ENCODE data around the gene IQCK. TPM values are rescaled to one million over a fixed set of nuclear protein-coding genes. Genes with fewer than 3 reads are reported as not detected.

The IQCK gene
- total RNA-seq, 1 donor from 2014 or later, result 7.3 TPM

DNA sequence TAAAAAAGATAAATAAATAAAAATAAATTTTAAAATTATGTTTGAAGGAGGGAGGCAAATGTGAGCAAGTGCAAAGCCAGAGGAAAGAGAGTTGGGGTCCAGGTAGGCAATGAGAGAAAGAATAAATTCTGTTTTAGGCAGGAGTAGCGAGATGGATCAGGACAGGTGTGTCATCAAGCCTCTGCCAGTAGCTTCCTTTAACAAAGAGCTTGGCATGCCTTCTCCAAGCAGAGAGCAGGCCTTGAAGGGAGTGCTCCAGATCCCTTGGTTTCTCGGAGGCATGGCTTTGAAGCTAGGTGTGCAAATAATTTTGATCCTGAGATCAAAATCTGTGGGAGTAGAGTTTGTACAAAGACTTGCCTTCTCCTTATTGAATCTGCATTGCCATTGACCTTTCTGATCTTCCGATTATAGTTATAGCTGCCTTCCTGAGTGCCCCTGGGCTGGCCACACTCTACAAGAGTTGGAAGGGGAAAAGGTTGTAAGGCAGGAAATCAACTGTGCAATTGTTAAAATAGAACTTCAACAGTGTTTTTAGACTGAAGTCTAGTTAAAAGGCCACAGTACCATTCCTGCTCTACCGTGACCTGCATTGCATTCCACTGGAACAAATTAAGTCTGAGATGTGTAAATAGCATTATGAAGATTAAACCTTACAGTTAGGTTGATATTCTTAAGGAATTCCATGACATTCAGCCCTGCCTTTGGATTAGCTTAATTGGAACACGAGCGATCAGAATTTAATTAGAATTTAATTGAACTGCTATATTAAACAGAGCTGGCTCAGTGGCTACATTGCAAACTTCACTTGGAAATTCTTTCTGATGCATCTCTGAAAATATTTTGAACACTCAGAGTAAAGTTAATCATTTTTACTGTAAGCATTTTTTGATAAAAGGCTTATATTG is 33.7 kb downstream of the IQCK start:
- intact Hi-C loops (cut with DNase I), result loop anchor here (5.0 kb wide), 1 partner anchor 51 kb away; no protein-coding TSS in a partner anchor

DNA sequence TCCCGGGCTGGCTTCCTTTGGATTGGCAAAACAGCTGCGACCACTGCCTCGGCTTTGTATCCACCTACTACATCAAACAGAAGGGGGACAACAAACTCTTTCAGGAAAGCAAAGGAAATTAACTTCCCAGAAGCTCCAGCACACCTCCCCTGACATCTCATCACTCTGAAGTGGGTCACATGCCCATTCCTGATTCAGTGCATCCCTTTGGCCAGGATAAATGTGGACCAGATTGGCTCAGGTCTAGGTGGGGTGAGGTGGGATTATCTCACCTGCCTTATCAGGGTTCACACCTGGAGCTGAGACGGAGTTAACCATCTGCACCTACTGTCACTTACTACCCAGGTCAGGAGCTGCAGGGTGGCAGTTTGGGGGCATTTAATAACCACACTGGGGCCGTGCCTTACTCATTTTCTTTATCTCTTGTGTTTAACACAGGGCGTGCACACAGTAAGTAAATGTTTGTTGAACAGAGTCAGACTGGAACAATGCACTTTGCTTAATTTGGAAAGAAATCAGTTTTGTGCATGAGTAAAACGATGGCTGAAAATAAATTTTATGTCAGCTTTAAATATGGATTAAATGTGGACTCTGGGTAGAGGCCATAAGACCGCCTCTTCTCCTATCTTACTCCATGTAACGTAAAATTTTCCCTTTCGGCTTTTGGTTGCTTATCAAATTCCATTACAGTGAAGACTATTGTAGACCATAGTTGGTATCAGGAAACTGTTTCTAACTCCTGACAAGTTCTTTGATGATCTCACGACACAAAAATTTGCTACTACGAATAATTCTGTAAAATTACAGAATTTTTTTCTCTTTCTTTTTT is 36.0 kb downstream of the IQCK start:
- no peak for DNase-seq (ENCODE audit: low spot score)
- intact Hi-C loops (cut with DNase I), result loop anchor here (5.0 kb wide), 1 partner anchor 48 kb away; no protein-coding TSS in a partner anchor

More for the DNA sequence above, 33.7 kb downstream of the IQCK start:
- no peak for DNase-seq (ENCODE audit: low spot score)

DNA sequence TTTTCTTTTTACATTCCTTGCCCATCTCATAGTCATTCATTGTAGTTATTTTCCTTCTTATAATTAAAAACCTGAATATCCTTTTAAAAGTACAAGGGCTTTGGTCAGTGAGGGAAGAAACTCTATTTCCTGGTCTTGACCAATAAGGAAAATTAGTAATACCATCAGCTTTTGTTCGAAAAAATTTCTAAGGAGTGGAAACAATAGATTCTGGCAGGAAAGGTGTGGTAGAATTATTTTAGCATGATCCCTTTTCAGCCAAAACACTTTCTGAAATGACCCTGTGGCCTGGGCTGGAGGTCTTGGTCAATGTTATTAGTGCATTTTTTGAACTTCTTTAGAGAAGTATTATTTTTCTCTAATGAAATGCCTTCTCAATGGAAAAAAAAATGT is 36.6 kb downstream of the IQCK start:
- intact Hi-C loops (cut with DNase I), result loop anchor here (5.0 kb wide), 1 partner anchor 48 kb away; no protein-coding TSS in a partner anchor
- DNase-seq (ENCODE audit: low spot score), result no peak

DNA sequence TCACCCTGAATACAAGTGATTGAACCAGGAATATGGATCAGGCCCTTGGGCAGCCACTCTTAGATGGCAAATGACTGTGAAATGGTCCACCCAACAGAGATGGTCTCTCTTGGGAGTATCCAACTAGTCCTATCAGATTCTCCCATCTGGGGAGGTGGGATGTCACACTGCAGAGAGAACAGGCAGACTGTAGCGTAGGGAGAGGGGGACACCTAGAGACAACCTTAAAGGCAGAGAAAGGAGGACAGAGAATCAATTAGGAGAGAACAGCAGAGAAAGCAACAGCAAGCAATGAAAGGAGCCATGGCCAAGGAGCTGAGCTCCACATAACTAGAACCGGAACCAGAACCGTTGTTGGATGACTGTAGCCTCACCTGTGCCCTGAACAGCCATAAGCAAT is 37.2 kb downstream of the IQCK start:
- intact Hi-C loops (cut with DNase I), result no loop called here
- no peak for DNase-seq (ENCODE audit: low spot score)

DNA sequence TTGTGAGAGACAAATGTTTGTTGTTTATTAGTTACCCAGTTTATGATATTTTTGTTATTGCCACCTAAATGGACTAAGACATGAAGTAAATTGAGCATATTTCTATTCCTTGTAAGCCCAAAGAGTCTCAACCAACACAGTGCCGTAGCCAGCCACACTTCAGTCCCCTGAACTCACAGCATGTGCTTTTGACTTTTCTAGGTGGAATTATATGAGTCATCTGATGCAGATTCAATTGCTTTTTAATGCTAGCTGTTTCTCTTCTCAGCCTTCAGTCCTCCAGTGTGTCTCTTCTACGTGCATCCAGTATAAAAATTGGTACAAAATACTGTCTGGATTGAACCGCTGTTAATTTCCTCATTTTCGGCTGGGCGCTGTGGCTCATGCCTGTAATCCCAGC is 39.0 kb downstream of the IQCK start:
- no peak for DNase-seq (ENCODE audit: low spot score)
- intact Hi-C loops (cut with DNase I), result no loop called here

DNA sequence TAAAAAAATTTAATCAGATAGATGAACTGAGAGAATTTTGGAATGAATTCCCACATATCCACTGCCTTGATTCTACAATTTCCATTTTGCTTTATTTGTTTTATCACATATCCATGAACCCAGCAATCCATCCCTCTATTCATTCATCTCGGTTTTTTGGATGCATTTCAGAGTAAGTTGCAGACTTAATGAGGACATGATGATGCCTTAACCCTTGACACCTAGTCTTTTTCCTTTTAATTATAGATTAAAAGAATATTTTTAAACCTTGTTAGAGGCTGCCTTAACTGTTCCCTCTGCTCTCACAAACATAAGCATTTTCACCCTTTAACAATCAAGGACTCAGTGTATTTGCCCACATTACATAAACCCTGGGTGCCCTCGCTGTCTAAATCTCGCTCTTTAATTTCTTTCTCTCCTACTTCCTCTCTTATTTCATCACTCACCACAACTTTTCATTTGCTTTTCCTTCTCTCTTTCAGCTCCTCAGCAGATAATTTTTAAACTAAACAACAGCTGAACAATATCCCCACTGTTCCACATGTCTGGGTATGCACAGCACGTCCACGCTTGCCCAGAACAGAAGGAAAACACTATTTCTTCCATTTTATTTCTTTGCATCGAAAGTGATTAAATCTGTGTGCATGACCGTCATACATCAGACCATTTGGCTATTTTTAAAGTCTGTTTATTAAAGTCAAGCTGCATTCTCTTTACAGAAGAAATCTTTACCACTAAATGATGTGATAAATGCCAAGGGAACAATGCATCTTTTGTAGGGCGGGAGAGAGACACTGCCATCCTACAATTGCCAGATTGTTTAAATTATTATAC is 39.9 kb downstream of the IQCK start:
- DNase-seq (ENCODE audit: low spot score), result no peak
- intact Hi-C loops (cut with DNase I), result no loop called here

DNA sequence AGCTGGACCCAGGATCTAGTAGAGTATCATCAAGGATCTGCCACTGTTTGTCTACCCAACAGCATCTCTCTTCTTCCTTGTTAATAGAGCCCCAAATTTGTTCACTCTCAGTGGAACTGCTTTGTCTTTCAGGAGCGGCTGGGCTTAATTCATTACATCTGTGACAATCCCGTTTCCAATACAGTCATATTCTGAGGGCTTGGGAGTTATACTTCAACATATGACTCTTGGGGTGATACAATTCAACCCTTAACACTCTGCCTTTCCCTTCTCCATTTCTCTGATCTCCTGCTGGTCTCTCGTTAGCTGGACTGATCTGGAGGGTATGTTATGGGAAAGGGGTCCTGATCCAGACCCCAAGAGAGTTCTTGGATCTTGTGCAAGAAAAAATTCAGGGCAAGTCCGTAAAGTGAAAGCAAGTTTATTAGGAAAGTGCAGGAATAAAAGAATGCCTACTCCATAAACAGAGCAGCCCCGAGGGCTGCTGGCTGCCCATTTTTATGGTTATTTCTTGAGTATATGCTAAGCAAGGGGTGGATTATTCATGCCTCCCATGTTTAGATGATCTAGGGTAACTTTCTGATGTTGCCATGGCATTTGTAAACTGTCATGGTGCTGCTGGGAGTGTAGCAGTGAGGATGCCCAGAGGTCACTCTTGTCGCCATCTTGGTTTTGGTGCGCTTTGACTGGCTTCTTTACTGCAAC is 42.4 kb downstream of the IQCK start:
- DNase-seq (ENCODE audit: low spot score), result no peak
- intact Hi-C loops (cut with DNase I), result no loop called here

DNA sequence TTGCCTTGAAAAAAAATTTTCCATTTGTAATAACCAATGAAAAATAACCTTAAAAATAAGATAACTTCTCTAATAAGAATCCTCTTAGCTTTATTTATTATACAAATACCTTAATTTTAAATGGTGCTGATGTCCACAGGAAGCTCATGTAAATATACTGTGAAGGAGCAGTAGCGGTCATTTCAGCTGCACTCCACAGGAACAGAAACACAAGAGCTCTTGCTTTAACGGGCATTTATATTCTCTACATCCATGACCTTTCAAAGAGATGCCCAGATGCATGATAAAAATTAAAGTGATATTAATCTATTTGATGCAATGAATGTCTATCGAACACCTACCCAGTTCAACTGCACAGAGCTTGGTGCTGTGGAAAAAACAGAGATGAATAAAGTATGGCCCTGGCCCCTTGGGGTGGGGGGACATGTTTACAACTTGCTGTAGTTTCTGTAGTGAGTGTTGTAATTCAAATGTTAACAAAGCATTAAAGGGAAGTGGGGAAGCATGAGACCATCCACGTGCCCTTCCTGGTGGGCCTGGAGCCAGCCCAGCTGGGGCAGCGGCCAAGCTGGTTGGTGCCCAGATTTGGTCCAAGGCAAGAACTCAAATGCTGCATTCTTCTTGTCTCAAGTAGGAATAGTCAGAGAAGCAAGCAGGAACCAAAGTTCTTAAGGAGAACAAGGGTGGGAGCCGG is 47.9 kb downstream of the IQCK start:
- no peak for DNase-seq (ENCODE audit: low spot score)
- intact Hi-C loops (cut with DNase I), result no loop called here

DNA sequence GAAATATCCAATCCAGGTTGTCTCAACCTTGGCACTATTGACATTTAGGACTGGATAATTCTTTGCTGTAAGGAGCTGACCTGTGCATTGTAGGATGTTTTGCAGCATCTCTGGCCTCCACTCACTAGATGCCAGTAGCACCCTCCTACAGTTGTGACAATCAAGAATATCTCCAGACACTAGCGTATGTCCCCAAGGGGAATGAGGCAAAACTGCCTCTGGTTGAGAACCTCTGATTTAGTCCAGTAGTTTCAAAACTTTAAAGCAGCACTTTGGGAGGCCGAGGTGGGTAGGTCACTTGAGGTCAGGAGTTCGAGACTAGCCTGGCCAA is 48.4 kb downstream of the IQCK start:
- intact Hi-C loops (cut with DNase I), result no loop called here
- no peak for DNase-seq (ENCODE audit: low spot score)

DNA sequence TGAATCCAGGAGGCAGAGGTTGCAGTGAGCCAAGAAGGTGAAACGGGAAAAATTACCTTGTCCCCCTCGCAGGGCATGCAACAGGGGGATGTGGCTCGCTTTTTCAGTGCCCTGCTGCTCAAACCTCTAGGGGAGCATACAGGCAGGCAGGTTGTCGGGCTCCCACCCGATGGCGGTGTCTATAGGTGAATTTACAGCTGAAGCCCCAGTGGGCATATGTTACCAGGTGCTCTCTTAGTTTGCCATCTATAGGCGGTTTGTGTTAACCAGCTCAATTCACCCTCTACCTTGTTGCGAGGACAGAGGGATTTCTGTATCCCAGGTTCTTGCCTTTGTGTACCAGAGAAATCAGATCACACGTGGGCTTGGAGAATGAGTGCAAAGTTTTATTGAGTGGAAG is 48.9 kb downstream of the IQCK start:
- intact Hi-C loops (cut with DNase I), result no loop called here
- DNase-seq (ENCODE audit: low spot score), result no peak

DNA sequence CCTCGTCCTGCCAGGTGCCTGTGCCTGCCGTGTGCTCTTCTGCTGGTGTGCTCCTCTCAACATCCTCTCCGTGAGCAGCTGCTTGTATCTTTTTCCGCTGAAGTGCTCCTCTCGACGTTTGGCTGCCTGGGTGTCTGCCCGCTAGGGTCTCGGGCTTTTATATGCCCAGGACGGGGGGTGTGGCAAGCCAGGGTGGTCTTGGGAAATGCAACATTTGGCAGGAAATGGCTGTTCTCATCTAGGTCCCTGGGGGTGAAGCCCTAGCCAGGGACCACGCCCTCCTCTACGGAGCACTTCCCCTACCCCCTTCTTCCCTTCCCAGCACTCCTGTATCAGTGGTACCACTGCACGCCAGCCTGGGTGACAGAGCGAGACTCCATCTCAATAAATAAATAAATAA is 49.4 kb downstream of the IQCK start:
- DNase-seq (ENCODE audit: low spot score), result no peak
- intact Hi-C loops (cut with DNase I), result no loop called here

DNA sequence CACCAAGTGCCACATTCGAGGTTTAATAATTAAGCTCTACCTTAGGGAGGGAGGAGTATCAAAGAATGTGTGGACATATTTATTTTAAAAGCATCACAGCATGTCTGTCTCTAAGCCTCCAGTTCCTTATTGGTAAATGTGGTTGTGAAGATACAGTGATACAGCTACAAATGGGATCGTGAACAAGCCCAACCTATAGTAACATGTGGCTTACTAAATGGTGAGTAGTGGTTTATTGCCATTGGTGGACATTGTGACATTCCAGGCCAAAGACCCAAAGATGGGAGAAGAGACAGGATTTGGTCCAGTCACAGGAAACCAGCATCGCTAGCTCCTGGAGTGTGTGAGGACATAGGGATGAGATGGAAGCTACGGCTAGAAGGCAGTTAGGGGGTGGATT is 51.2 kb downstream of the IQCK start:
- no peak for DNase-seq (ENCODE audit: low spot score)
- intact Hi-C loops (cut with DNase I), result no loop called here

DNA sequence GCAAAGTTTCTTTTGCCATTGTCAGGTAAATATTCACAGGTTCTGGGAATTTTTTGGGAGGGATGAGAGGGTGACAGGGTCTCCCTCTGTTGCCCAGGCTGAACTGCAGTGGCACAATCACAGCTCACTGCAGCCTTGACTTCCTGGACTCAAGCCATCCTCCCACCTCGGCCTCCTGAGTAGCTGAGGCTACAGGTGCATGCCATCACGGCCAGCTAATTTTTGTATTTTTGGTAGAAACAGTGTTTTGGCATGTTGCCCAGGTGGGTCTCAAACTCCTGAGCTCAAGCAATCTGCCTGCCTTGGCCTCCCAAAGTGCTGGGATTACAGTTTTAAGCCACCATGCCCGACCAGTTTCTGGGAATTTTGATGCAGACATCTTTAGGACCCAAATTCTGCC is 53.0 kb downstream of the IQCK start:
- no peak for DNase-seq (ENCODE audit: low spot score)
- intact Hi-C loops (cut with DNase I), result no loop called here

DNA sequence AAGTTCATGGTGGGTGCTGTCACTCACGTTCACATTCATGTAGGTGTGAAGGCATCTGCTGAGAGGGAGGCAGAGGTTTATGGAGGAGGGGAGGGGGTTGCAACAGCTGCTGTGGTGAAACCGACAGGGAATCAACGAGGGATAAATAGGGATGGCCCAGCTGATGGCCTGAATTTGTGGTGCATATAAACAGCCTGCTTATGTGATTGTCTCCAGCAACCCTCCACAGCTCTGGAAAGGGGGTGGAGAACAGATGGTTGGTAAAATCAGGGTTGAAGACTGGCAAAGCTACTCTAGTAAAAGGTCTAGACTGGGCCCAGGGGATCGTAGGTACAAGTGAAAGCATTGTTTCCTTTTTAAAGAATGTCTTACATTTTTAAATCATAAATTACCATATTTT is 53.7 kb downstream of the IQCK start:
- DNase-seq (ENCODE audit: low spot score), result no peak
- intact Hi-C loops (cut with DNase I), result no loop called here

DNA sequence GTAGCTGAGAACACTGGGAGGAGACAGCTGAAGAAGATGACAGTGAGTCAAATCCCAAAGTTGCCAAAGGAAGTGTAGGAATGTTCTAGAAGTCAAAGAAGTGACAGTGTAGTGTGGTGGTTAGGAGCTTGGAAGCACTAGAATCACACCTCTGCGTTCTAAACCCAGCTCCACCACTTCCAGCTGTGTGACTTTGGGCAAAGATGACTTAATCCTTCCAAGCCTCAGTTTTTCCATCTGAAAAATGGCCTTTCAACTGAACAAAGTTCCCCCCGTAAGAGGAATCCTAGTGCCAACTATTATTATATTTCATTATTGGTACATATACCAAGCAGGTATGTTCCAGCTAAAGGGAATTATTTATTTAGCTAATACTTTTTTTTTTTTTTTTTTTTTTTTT is 56.0 kb downstream of the IQCK start:
- intact Hi-C loops (cut with DNase I), result no loop called here
- no peak for DNase-seq (ENCODE audit: low spot score)

DNA sequence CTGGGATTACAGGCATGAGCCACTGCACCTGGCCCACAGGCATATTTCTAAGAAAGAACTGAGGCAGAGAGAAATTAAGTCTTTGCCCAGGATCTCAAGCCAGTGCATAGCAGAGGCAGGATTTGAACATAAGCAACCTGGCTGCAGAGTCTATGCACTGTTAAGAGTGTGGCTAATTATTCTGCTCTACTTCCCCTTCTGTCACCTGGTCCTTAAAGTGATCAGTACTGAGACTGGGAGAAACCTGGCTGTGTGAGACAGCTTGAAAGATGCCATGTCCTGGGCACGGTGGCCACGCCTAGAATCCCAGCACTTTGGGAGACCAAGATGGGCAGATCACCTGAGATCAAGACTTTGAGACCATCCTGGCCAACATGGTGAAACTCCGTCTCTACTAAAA is 58.1 kb downstream of the IQCK start:
- intact Hi-C loops (cut with DNase I), result no loop called here
- no peak for DNase-seq (ENCODE audit: low spot score)

DNA sequence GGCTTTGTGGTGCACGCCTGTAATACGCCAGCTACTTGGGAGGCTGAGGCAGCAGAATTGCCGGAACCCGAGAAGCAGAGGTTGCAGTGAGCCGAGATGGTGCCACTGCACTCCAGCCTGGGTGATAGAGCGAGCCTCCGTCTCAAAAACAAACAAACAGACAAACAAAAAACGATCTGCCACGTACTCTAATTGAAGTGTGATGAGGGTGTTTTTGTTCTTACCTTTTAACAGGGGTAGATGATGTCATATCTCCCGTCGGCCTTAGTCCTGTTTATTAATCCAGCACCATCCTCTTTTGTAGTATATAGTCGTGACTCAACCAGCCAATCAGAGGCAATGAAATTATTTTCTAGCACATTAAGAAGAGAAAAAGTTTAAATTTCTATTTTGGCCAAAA is 58.5 kb downstream of the IQCK start:
- intact Hi-C loops (cut with DNase I), result no loop called here
- no peak for DNase-seq (ENCODE audit: low spot score)

DNA sequence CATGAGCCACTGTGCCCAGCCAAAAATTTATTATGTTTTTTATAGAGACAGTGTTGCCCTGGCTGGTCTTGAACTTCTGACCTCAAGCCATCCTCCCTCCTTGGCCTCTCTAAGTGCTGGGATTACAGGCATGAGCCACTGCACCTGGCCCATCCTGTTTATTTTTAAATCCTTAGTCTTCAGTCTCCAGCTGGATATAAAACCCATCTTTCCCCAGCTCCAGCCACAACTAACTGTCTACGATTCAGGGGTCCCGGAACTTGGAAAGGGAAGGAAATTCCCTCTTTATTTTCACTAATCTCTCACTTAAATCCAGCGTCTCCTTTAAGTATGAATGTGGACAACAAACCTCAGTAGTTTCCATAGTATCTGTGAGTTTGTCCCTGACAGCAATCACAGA is 62.2 kb downstream of the IQCK start:
- intact Hi-C loops (cut with DNase I), result no loop called here

DNA sequence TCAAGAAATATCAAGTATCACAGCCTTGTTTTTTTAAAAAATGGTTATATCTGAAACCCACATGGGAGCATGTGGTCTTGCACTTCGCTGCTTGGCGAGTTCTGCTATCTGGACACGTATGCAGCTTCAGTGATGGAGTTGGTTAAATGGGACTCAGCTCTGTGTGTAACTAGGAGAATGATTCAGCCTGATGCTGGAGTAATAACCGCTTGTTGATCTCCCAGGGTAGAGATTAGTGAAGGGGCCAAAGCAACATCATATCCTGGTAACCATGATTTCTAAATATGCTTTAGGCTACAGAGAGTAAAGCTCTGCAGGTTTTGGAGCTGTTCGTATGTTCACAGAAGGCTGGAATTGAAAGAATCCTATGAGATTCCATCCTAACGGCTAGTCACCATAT is 63.2 kb downstream of the IQCK start:
- intact Hi-C loops (cut with DNase I), result no loop called here
- DNase-seq (ENCODE audit: low spot score), result no peak

More for the DNA sequence above, 62.2 kb downstream of the IQCK start:
- no peak for DNase-seq (ENCODE audit: low spot score)
